GM19328 (cell line): Measurements from ENCODE around the gene XDH.

Experiments used
- ATAC-seq: cut with Tn5 transposase; IDR thresholded peaks from one replicate; pipeline ENCODE4 v1.9.1; 2021; ENCODE audit warnings: mild to moderate bottlenecking, moderate library complexity; ENCODE audit not compliant: unreplicated experiment

XDH gene

GRCh38 chr2:31333046-31333445 is 81.5 kb downstream of the XDH start:
- ATAC-seq = no peak

GRCh38 chr2:31332521-31332920 is 82.0 kb downstream of the XDH start:
- ATAC-seq = no peak

GRCh38 chr2:31331156-31331555 is 83.4 kb downstream of the XDH start:
- no peak for ATAC-seq

- ATAC-seq = no peak
Measured at GRCh38 chr2:31329081-31329625, 85.4 kb downstream of the XDH start.

GRCh38 chr2:31328026-31328425 is 86.5 kb downstream of the XDH start:
- no peak for ATAC-seq

- no peak for ATAC-seq
Measured at GRCh38 chr2:31327505-31327904, 87.0 kb downstream of the XDH start.

GRCh38 chr2:31324016-31324633 is 90.4 kb downstream of the XDH start:
- ATAC-seq = no peak

GRCh38 chr2:31322371-31322770 is 92.2 kb downstream of the XDH start:
- ATAC-seq = no peak

GRCh38 chr2:31319406-31320175 is 95.0 kb downstream of the XDH start:
- ATAC-seq = peak; percentile 56

- ATAC-seq = no peak
Measured at GRCh38 chr2:31318361-31319336, 95.9 kb downstream of the XDH start.

GRCh38 chr2:31317396-31317795 is 97.1 kb downstream of the XDH start:
- ATAC-seq = no peak

- no peak for ATAC-seq
Measured at GRCh38 chr2:31314761-31315160, 99.8 kb downstream of the XDH start.

- ATAC-seq = no peak
Measured at GRCh38 chr2:31312898-31313297, 101.6 kb downstream of the XDH start.

- ATAC-seq = no peak
Measured at GRCh38 chr2:31304816-31305215, 109.7 kb downstream of the XDH start.

GRCh38 chr2:31302940-31303563 is 111.5 kb downstream of the XDH start:
- ATAC-seq = no peak

- ATAC-seq = no peak
Measured at GRCh38 chr2:31300309-31300708, 114.2 kb downstream of the XDH start.

GRCh38 chr2:31299547-31299946 is 115.0 kb downstream of the XDH start:
- no peak for ATAC-seq

GRCh38 chr2:31297751-31298150 is 116.8 kb downstream of the XDH start:
- no peak for ATAC-seq

- no peak for ATAC-seq
Measured at GRCh38 chr2:31296641-31297287, 117.8 kb downstream of the XDH start.

- ATAC-seq = no peak
Measured at GRCh38 chr2:31294196-31294595, 120.3 kb downstream of the XDH start.
